HG02884 (cell line): Measurements from ENCODE around the gene LRR1.
"Not testable (repeated sequence)": the region's sequence is repeated elsewhere in the genome, so short reads cannot be mapped to it uniquely, and the experiment has no call there.

Source experiments
- ATAC-seq: cut with Tn5 transposase; IDR thresholded peaks from one replicate; pipeline ENCODE4 v1.9.1; 2021; ENCODE audit warnings: mild to moderate bottlenecking, moderate library complexity; ENCODE audit not compliant: unreplicated experiment

The LRR1 gene, protein sequence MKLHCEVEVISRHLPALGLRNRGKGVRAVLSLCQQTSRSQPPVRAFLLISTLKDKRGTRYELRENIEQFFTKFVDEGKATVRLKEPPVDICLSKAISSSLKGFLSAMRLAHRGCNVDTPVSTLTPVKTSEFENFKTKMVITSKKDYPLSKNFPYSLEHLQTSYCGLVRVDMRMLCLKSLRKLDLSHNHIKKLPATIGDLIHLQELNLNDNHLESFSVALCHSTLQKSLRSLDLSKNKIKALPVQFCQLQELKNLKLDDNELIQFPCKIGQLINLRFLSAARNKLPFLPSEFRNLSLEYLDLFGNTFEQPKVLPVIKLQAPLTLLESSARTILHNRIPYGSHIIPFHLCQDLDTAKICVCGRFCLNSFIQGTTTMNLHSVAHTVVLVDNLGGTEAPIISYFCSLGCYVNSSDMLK

GRCh38 chr14:49598485-49599300 lies at the start of gene LRR1:
Gene LRR1 (plus strand): TSS chr14:49598940. CDS start chr14:49599021, 81 bp downstream.
- ATAC-seq: peak; percentile 40

DNA sequence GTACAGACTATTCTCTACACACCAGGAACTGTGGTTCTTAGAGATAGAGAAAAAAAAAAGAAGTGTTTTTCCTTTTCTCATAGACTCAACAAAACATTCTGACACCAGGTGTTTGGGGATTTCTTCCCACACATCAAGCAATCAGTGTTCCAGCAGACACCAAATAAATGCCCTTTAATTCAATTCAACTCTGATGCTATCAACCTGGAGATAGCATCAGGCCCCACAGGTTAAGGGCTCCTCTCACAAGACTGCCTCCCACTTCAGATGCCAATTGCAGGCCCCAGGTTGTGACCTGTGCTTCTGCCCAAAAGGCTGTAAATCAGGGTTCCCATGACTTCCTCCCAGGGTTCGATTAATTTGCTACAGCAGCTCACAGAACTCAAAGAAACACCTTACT lies 49.3 kb upstream of the LRR1 start:
- no peak for ATAC-seq

DNA sequence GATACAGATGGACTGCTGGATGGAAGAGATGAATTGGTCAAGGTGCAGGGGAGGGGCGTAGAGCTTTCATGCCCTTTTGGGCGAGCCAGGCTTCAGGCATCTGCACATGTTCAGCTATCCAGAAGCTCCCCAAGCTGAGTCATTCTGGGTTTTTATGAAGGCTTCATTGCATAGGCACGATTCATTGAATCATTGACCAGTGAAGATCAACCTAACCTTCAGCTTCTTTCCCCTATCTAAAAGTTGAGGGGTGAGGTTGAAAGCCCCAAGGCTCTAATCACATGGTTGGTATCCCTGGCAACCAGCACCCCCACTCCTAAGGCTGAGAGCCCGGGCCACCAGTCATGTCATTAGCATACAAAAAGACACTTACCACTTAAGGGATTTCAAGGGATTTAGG lies 48.9 kb upstream of the LRR1 start:
- no peak for ATAC-seq

- no peak for ATAC-seq
Observed at GRCh38 chr14:49550286-49551184, 48.2 kb upstream of the LRR1 start.

GRCh38 chr14:49551569-49551968 lies 47.2 kb upstream of the LRR1 start:
- ATAC-seq: no peak

DNA sequence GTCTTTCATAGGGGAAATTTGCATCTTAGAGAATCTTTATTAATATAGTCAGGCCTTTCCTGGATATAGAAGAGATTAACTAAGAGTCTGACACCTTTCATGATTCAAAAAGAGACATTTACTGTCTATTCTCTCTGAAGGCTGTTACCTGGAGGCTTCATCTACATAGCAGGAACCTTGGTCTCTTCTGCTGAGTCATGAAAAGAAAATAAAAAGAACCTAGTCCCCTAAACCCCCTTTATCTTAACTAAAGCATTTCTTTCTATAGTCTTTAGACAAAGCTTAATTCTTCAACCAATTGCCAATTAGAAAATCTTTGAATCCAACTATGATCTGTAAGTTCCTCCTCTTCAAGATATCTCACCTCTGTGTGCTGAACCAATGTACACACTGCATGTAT lies 45.6 kb upstream of the LRR1 start:
- no peak for ATAC-seq

- no peak for ATAC-seq
Observed at GRCh38 chr14:49553892-49554291, 44.8 kb upstream of the LRR1 start.

DNA sequence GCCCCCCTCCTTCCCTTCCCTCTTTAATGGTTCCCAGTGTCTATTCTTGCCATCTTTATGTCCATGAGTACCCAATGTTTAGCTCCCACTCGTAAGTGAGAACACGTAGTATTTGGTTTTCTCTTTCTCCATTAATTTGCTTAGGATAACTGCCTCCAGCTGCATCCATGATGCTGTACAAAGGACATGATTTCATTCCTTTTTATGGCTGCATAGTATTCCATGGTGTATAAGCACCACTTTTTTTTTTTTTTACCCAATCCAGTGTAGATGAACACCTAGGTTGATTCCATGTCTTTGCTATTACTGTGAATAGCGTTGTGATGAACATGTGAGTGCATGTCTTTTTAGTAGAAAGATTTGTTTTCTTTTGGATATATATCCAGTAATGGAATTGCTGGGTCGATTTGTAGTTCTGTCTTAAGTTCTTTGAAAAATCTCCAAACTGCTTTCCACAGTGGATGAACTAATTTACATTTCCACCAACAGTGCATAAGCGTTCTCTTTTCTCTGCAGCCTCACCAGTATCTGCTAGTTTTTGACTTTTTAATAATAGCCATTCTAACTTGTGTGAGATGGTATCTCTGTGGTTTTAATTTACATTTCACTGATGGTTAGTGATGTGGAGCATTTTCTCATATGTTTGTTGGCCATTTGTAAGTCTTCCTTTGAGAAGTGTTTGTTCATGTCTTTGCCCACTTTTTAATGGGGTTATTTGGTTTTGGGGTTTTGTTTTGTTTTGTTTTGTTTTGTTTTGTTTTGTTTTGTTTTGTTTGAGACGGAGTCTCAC lies 38.6 kb upstream of the LRR1 start:
- no peak for ATAC-seq

DNA sequence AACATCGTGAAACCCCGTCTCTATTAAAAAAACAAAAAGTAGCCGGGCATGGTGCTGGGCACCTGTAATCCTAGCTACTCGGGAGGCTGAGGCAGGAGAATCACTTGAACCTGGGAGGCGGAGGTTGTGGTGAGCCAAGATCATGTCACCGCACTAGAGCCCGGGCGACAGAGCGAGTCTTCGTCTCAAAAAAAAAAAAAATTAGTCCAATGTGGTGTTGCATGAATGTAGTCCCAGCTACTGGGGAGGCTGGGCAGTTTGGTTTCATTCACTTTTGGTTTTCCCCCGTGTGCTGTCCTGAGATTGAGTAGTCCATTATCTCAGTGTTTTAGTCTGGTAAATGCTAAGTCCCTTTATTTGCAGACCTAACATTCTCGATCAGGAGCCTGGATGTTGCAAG lies 32.0 kb upstream of the LRR1 start:
- no peak for ATAC-seq

- ATAC-seq: no peak
Observed at GRCh38 chr14:49569281-49569680, 29.5 kb upstream of the LRR1 start.

- ATAC-seq: no peak
Observed at GRCh38 chr14:49574038-49574437, 24.7 kb upstream of the LRR1 start.

DNA sequence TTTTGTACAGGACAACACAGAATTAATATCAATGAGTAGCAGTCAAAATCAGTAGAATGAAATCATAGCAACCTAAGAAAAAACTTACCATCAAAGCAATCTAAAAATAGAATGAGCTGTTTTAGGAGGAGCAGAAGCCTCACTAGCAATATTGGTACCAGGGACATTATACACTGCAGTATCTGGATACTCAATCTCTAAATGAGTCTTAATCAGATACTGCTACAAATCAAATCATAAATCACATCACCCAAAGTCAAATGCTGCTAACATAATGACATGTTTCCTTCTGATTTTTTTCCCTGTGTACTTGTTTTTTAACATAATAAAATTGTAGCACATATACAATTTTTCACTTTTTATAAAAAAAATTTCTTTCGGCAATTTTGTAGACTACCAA lies 20.6 kb upstream of the LRR1 start:
- no peak for ATAC-seq

- ATAC-seq: no peak
Observed at GRCh38 chr14:49579841-49580240, 18.9 kb upstream of the LRR1 start.

DNA sequence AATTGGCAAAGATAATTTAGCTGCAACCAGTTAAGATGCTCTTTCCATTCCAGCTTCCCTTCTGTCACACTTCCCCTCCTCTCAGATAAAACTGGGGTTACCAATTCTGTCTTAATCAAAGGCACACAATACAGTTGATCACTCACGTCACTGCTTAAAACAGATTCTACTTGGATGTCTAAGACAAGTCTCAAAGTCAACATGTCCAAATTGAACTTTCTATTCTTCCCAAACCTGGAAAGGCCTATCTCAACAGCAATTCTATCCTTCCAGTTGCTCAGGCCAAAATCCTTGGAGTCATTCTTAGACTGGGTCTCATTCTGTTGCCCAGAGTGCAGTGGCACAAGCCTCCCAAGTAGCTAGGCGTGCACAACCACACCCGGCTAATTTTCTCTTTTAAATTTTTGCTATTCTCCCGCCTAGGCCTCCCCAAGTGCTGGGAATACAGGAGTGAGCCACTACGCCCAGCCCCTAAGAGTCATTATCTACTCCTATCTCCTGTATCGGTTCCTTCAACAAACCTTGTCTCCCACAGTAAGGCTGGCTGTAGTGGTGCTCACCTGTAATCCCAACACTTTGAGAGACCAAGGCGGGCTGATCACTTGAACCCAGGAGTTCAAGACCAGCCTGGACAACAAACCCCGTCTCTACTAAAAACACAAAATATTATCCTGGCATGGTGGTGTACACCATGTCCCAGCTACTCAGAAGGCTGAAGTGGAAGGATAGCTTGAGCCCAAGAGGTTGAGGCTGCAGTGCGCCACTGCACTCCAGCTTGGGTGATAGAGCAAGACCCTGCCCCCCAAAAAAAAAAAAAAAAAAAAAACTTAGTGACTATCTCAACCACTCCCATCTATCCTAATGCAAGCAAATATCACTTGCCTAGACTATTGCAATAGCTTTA lies 17.3 kb upstream of the LRR1 start:
- no peak for ATAC-seq

- no peak for ATAC-seq
Observed at GRCh38 chr14:49582113-49582977, 16.4 kb upstream of the LRR1 start.

DNA sequence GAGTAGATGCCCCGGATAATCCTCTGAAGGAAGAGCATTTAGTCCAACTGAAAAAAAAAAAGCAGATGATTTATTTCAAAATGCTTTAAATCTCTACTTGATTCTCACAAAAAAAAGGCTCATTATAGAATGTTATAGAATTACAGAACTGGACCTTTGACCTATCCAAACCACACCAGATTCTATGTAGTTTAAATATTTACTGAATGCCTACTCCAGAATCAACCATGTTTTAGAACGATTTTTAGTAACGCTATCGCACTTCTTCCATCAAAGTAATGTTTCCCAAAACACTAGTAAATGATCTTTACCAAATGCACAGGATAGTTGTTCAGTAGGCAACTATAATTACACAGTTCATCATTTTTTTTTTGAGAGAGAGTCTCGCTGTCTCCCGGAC lies 15.1 kb upstream of the LRR1 start:
- ATAC-seq: no peak

- no peak for ATAC-seq
Observed at GRCh38 chr14:49584058-49584457, 14.7 kb upstream of the LRR1 start.

DNA sequence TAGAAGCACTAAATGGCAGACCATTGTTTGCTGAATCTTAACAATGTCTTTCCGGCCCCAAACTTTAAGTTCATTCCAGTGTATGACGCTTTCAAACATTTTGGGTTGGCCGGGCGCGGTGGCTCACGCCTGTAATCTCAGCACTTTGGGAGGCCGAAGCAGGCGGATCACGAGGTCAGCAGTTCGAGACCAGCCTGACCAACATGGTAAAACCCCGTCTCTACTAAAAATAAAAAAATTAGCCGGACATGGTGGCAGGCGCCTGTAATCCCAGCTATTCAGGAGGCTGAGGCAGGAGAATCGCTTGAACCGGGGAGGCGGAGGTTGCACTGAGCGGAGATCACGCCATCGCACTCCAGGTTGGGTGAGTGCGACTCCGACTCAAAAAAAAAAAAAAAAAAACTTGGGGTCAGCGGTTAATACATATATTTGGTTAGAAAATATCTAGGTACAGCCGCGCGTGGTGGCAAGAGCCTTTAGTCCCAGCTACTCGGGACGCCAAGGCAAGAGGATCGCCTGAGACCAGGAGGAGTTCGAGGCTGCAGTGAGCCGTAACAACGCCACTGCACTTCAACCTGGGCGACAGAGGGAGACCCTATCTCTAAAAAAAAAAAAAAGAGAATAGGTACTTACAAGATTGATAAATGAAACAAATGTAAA lies 13.6 kb upstream of the LRR1 start:
- ATAC-seq: not testable (repeated sequence)
